ENCODE measurements around the gene LAMA4.

LAMA4 gene

GRCh38 chr6:112156668-112157067, 97.7 kb downstream of the LAMA4 start:
- no peaks in the 10 kb centered on the region for H3K9me3 ChIP-seq
- DNase-seq = no peak
- H3K4me1 ChIP-seq = peaks cover 0 to 17% (median 0%) of the 10 kb centered on the region in 4 donors
- H3K36me3 ChIP-seq = peaks cover 18 to 59% (median 35%) of the 10 kb centered on the region in 3 donors
- no peak for TF ChIP-seq CTCF (IDR thresholded peaks at IDR 0.05)
- H3K27ac ChIP-seq = peak overlapping the region in 1 of 2 donors; percentile 44
- intact Hi-C loops (cut with DNase I; ENCODE audit: low total_unique reads) = no loop called here
- H3K4me3 ChIP-seq = no peak overlapping the region
- H3K27me3 ChIP-seq = no peaks in the 10 kb centered on the region

- Histone ChIP-seq H3K4me1 (peaks cover 0 to 18% (median 0%) of the 10 kb centered on the region in 4 donors), H3K27ac (peak overlapping the region in 1 of 2 donors; percentile 44), H3K36me3 (peaks cover 10 to 51% (median 29%) of the 10 kb centered on the region in 3 donors), H3K9me3 (no peaks in the 10 kb centered on the region), H3K27me3 (no peaks in the 10 kb centered on the region), H3K4me3 (no peak overlapping the region)
- intact Hi-C loops (cut with DNase I; ENCODE audit: low total_unique reads) = no loop called here
- no peak for DNase-seq
- TF ChIP-seq CTCF (IDR thresholded peaks at IDR 0.05) = no peak
Observed at GRCh38 chr6:112155886-112156285, 98.5 kb downstream of the LAMA4 start.

GRCh38 chr6:112154711-112155110, 99.7 kb downstream of the LAMA4 start:
- no peak for DNase-seq
- Histone ChIP-seq H3K9me3 (no peaks in the 10 kb centered on the region), H3K27me3 (no peaks in the 10 kb centered on the region), H3K27ac (peak overlapping the region in 1 of 2 donors; percentile 44), H3K4me1 (peaks cover 0 to 27% (median 0%) of the 10 kb centered on the region in 4 donors), H3K4me3 (no peak overlapping the region), H3K36me3 (peaks cover 10 to 39% (median 18%) of the 10 kb centered on the region in 3 donors)
- TF ChIP-seq CTCF (IDR thresholded peaks at IDR 0.05) = no peak
- intact Hi-C loops (cut with DNase I; ENCODE audit: low total_unique reads) = no loop called here

- peak overlapping the region in 1 of 2 donors; percentile 44 for H3K27ac ChIP-seq
Observed at GRCh38 chr6:112153926-112154607, 100.3 kb downstream of the LAMA4 start.

GRCh38 chr6:112150363-112150762, 104.0 kb downstream of the LAMA4 start:
- intact Hi-C loops (cut with DNase I; ENCODE audit: low total_unique reads) = no loop called here
- H3K27ac ChIP-seq = peak overlapping the region in 1 of 2 donors; percentile 42
- H3K27me3 ChIP-seq = no peaks in the 10 kb centered on the region
- H3K4me1 ChIP-seq = peaks cover 0 to 24% (median 0%) of the 10 kb centered on the region in 4 donors
- H3K4me3 ChIP-seq = no peak overlapping the region
- no peak for TF ChIP-seq CTCF (IDR thresholded peaks at IDR 0.05)
- DNase-seq = no peak
- peaks cover 3 to 40% (median 9%) of the 10 kb centered on the region in 3 donors for H3K36me3 ChIP-seq
- no peaks in the 10 kb centered on the region for H3K9me3 ChIP-seq

More at GRCh38 chr6:112153926-112154607, 100.3 kb downstream of the LAMA4 start:
- peaks cover 6 to 35% (median 12%) of the 10 kb centered on the region in 3 donors for H3K36me3 ChIP-seq
- H3K9me3 ChIP-seq = no peaks in the 10 kb centered on the region
- intact Hi-C loops (cut with DNase I; ENCODE audit: low total_unique reads) = no loop called here
- H3K4me3 ChIP-seq = no peak overlapping the region
- peaks cover 0 to 28% (median 0%) of the 10 kb centered on the region in 4 donors for H3K4me1 ChIP-seq
- no peak for DNase-seq
- no peak for TF ChIP-seq CTCF (IDR thresholded peaks at IDR 0.05)
- H3K27me3 ChIP-seq = no peaks in the 10 kb centered on the region
